Spinal cord (tissue), 10 donors: ENCODE data around the gene MAP4K2. TPM values are rescaled to one million over a fixed set of nuclear protein-coding genes. Genes with fewer than 3 reads are reported as not detected.

Experiments used
- DNase-seq, 6 donors: peaks; one replicate each; pipeline versions ENCODE4 v3.0.0 to v3.0.0-alpha.2; 2013 to 2015; ENCODE audit warnings: low spot score in 6 of 6, low read depth in 4 of 6
- H3K27ac ChIP-seq: one replicate; pipeline ENCODE4 v1.5.1; 2013; ENCODE audit warnings: low read depth, low read length, control low read depth
- H3K27me3 ChIP-seq: one replicate; pipeline ENCODE4 v1.6.1; 2013; ENCODE audit warnings: low read length; ENCODE audit not compliant: control insufficient read depth, insufficient read depth
- H3K36me3 ChIP-seq: one replicate; pipeline ENCODE4 v1.6.1; 2013; ENCODE audit warnings: low read length; ENCODE audit not compliant: control insufficient read depth, insufficient read depth
- H3K4me1 ChIP-seq: one replicate; pipeline ENCODE4 v1.6.1; 2013; ENCODE audit warnings: low read length; ENCODE audit not compliant: control insufficient read depth, insufficient read depth
- H3K4me3 ChIP-seq: one replicate; pipeline ENCODE4 v1.5.1; 2013; ENCODE audit warnings: low read depth, low read length, control low read depth
- H3K9me3 ChIP-seq: one replicate; pipeline ENCODE4 v1.6.1; 2013; ENCODE audit warnings: low read length; ENCODE audit not compliant: control insufficient read depth, insufficient read depth
- WGBS: methylation state at CpG from one replicate; pipeline ENCODE4 v1.1.5; 2013; ENCODE audit warnings: missing lambda C conversion rate; ENCODE audit not compliant: insufficient coverage; 5-methylcytosine and 5-hydroxymethylcytosine counted together
- polyA plus RNA-seq, 2 donors: library from polyadenylated mRNA; unstranded; fragments of 120-200 nt; gene quantifications; one replicate each; pipeline ENCODE4 v1.2.1, GENCODE V29; 2013; ENCODE audit not compliant: insufficient read length in 2 of 2
- total RNA-seq, 2 donors: library from RNA; depleted of rRNA in 1 of 2; stranded (reverse); fragments of 120-200 nt in 1 of 2; fragments of >200 nt in 1 of 2; gene quantifications; one replicate each; pipeline versions ENCODE4 v1.2.3 to v1.2.4, GENCODE V29; 2013 to 2014
- donor health status: healthy.

Gene MAP4K2
- total and polyA plus RNA-seq, 4 donors = 15.3 to 47.7 (median 31.1) TPM

DNA sequence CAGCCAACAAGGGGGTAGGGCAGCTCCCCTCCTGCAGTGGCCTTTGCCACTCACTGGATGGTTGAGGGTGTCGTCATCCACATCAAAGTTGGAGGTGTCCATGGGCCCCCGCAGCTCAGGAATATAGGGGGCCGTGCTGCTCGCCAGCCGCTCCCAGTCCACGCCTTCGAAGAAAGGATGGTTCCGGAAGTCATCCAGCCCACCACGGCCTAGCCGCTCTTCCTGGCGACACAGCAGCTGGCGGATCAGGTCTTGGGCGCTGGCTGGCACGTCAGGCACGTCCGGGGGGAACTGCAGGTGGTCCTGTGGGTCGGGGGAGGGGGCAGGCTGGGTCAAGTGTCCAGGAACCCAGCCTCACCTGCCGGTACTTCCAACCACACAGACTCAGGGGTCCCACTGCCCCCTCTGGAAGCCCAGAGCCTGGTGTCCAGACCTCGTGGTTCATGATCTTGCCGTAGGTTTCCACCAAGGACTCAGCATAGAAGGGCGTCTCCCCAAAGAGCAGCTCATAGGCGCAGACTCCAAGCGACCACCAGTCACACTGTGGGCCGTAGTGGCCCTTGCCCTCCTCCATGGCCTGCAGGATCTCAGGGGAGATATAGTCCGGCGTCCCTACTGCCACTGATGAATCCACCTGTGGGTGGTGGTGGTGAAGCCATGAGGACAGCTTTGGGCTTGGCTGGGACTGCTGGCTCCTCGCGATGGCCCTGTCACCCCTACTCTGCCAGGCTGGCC, 35.8 kb upstream of the MAP4K2 start:
- H3K4me3 ChIP-seq = no peak overlapping the region
- no peaks in the 10 kb centered on the region for H3K9me3 ChIP-seq
- H3K36me3 ChIP-seq = peaks cover 19% of the 10 kb centered on the region
- WGBS = 91% methylated on average over 26 of the region's 28 CpGs
- no peak overlapping the region for H3K27ac ChIP-seq
- no peak for DNase-seq
- H3K27me3 ChIP-seq = peaks cover 5% of the 10 kb centered on the region
- peaks cover 7% of the 10 kb centered on the region for H3K4me1 ChIP-seq

DNA sequence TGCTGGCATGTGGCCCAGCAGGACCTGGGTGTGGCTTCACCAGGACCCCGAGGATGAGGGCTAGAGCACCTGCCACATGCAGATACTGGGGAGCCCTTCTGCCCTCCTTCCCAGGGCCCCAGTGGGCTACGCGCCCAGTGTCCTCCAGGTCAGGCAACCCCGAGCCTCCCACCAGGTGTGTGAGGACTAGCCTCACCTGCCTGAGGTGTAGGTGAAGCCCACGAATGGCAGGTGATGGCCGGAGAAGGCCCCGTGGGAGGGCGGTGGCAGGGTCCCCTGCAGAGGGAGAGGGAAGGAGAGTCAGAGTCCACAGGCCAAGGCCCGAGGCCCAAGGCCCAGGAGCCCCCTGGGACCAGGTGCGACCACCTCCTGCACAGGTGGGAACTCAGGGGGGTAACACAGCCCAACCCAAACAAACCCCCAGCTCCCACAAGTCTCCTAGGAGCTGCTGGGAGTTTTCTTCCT, 34.9 kb upstream of the MAP4K2 start:
- no peak for DNase-seq
- Histone ChIP-seq H3K27ac (no peak overlapping the region), H3K27me3 (no peaks in the 10 kb centered on the region), H3K4me3 (no peak overlapping the region), H3K36me3 (peaks cover 23% of the 10 kb centered on the region), H3K9me3 (no peaks in the 10 kb centered on the region), H3K4me1 (peaks cover 2% of the 10 kb centered on the region)
- 94% methylated on average over 6 of the region's 10 CpGs for WGBS

DNA sequence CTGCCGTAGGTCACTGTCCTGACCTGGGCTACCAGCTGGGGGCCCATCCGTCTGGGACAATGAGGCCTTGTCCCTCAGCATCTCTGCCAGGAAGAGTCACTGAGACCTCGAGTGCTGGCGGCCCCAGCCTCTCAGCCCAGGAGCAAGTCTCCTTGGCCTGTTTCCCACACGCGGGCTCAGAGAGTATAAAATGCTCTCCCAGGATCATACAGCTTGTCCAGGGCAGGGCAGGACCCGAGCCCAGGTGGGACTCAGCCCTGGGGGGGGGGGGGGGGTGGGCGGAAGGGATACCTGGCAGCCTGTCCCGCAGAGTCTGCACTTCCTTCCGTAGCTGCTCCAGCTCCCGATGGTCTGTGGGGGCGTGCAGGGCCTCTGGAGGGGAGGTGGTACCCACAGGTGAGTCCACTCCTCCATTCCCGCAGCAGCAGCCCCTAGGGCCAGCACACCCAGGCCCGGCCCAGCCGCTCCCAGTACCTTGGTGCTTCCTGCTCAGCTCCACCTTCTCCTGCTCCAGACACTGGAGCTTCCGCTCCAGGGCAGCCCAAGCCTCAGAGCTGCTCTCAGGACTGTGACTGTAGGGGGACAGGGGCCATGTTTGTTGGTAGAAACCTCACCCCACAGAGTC, 33.5 kb upstream of the MAP4K2 start:
- WGBS = 78% methylated on average over 10 of the region's 16 CpGs
- Histone ChIP-seq H3K27ac (no peak overlapping the region), H3K4me1 (peaks cover 7% of the 10 kb centered on the region), H3K27me3 (no peaks in the 10 kb centered on the region), H3K9me3 (no peaks in the 10 kb centered on the region), H3K36me3 (peaks cover 26% of the 10 kb centered on the region), H3K4me3 (no peak overlapping the region)
- no peak for DNase-seq

DNA sequence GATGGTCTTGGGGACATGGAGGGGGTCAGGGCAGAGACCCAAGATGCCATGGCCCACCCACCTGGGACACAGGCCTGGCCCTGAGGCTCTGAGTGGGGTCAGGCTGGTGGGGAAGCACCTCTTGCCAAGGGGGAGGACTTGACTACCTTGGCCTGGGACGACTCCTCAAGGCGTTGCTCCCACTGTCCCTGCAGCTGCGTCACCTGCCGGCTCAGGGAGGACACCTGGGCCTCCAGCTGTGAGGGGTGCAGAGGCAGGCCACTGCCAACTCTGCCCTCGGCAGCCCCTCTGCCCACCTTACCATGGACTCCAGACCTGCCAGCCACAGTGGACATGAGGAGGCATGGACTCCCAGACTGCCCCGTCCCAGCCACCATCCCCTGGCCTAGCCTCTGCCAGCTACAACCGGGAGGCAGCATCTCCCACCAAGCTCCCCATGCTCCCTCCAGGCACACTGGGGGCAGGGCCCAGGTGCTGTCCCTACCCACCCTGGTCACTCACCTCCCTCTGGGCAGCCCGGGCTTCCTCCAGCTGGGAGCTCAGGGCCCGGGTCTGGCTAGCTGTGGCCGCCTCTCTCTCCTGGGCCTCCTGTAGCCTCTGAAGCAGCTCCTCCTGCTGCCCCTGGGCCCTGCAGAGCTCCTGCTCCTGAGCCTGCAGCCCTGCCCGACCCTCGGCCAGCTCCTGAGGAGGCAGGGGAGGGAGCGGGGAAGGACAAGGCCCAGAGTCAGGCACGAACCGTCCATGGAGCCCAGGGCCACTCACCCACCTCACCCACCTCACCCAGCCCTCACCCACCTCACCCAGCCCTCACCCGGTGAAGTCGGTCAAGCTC, 32.8 kb upstream of the MAP4K2 start:
- Histone ChIP-seq H3K27me3 (no peaks in the 10 kb centered on the region), H3K27ac (no peak overlapping the region), H3K36me3 (peaks cover 26% of the 10 kb centered on the region), H3K9me3 (no peaks in the 10 kb centered on the region), H3K4me1 (peaks cover 10% of the 10 kb centered on the region), H3K4me3 (no peak overlapping the region)
- 82% methylated on average over 14 of the region's 17 CpGs for WGBS
- DNase-seq = no peak

- no peak for DNase-seq
- no peak overlapping the region for H3K4me3 ChIP-seq
- no peaks in the 10 kb centered on the region for H3K27me3 ChIP-seq
- no peak overlapping the region for H3K27ac ChIP-seq
- 85% methylated on average over 27 of the region's 29 CpGs for WGBS
- no peaks in the 10 kb centered on the region for H3K9me3 ChIP-seq
- H3K36me3 ChIP-seq = peaks cover 24% of the 10 kb centered on the region
- H3K4me1 ChIP-seq = peaks cover 13% of the 10 kb centered on the region
Observed at GRCh38 chr11:64834723-64835615, 32.0 kb upstream of the MAP4K2 start.

- Histone ChIP-seq H3K4me3 (no peak overlapping the region), H3K4me1 (peaks cover 13% of the 10 kb centered on the region), H3K9me3 (no peaks in the 10 kb centered on the region), H3K27me3 (no peaks in the 10 kb centered on the region), H3K36me3 (peaks cover 25% of the 10 kb centered on the region), H3K27ac (no peak overlapping the region)
- no peak for DNase-seq
- WGBS = 85% methylated on average over 25 of the region's 25 CpGs
Observed at GRCh38 chr11:64834031-64834722, 31.2 kb upstream of the MAP4K2 start.

GRCh38 chr11:64833509-64833908, 30.5 kb upstream of the MAP4K2 start:
- H3K36me3 ChIP-seq = peaks cover 25% of the 10 kb centered on the region
- no peak for DNase-seq
- no peak overlapping the region for H3K27ac ChIP-seq
- peaks cover 13% of the 10 kb centered on the region for H3K4me1 ChIP-seq
- no peaks in the 10 kb centered on the region for H3K9me3 ChIP-seq
- no peaks in the 10 kb centered on the region for H3K27me3 ChIP-seq
- 83% methylated on average over 4 of the region's 10 CpGs for WGBS
- no peak overlapping the region for H3K4me3 ChIP-seq

- no peaks in the 10 kb centered on the region for H3K27me3 ChIP-seq
- no peaks in the 10 kb centered on the region for H3K9me3 ChIP-seq
- no peak for DNase-seq
- H3K4me1 ChIP-seq = peaks cover 13% of the 10 kb centered on the region
- WGBS = 86% methylated on average over 8 of the region's 12 CpGs
- peaks cover 25% of the 10 kb centered on the region for H3K36me3 ChIP-seq
- H3K4me3 ChIP-seq = no peak overlapping the region
- no peak overlapping the region for H3K27ac ChIP-seq
Observed at GRCh38 chr11:64833198-64833502, 30.1 kb upstream of the MAP4K2 start.
